ENCODE results near the gene LRP2BP. TPM values are rescaled to one million over a fixed set of nuclear protein-coding genes. Genes with fewer than 3 reads are reported as not detected.
"Not testable (repeated sequence)": the region's sequence is repeated elsewhere in the genome, so short reads cannot be mapped to it uniquely, and the experiment has no call there.

LRP2BP gene
- total RNA-seq, 1 donor from 2014 or later, result 0.27 TPM

DNA sequence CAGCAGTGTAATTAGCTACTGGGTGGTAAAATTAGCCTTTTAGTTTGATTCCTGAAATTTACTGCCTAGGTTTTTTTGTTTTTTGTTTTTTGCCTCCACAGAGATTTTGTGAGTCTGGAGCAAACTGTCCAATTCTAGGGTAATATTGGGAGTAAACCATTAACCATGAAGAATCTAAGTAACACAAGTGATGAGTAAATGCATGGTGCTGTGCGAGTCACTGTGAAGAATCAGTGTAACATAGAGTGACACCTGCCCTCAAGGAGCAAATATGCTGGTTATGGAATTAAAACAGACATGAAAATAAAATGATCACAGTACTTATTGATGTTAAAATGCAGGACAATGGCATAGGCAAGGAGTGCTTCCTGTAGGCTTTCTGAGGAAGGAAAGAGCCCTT is 60.1 kb downstream of the LRP2BP start:
- DNase-seq (ENCODE audit: low read depth) (no peak), FAIRE-seq (no peak)
- TF ChIP-seq, protein P1, sequence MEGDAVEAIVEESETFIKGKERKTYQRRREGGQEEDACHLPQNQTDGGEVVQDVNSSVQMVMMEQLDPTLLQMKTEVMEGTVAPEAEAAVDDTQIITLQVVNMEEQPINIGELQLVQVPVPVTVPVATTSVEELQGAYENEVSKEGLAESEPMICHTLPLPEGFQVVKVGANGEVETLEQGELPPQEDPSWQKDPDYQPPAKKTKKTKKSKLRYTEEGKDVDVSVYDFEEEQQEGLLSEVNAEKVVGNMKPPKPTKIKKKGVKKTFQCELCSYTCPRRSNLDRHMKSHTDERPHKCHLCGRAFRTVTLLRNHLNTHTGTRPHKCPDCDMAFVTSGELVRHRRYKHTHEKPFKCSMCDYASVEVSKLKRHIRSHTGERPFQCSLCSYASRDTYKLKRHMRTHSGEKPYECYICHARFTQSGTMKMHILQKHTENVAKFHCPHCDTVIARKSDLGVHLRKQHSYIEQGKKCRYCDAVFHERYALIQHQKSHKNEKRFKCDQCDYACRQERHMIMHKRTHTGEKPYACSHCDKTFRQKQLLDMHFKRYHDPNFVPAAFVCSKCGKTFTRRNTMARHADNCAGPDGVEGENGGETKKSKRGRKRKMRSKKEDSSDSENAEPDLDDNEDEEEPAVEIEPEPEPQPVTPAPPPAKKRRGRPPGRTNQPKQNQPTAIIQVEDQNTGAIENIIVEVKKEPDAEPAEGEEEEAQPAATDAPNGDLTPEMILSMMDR (IDR thresholded peaks at IDR 0.05; ENCODE audit: insufficient read depth, low read depth, low read length), result no peak
- no peak for TF ChIP-seq EZH2 (IDR thresholded peaks at IDR 0.05; ENCODE audit: insufficient read depth, low read length)
- H3K9ac ChIP-seq (ENCODE audit: low read length), result no peak overlapping the region
- H4K20me1 ChIP-seq (ENCODE audit: insufficient read depth, low read length), result no peaks in the 10 kb centered on the region
- H3K27ac ChIP-seq (ENCODE audit: low read depth, low read length), result no peak overlapping the region
- Mint-ChIP-seq H3K9me3 (ENCODE audit: unreplicated experiment) (peaks cover 5% of the 10 kb centered on the region), H3K27ac (ENCODE audit: unreplicated experiment) (no peak overlapping the region), H3K27me3 (ENCODE audit: low read depth, unreplicated experiment) (no peaks in the 10 kb centered on the region), H3K4me1 (ENCODE audit: low read depth, unreplicated experiment) (peaks cover 5% of the 10 kb centered on the region), H3K4me3 (ENCODE audit: unreplicated experiment) (no peak overlapping the region), H3K36me3 (ENCODE audit: low read depth, unreplicated experiment) (peaks cover 19% of the 10 kb centered on the region)
- H3K36me3 ChIP-seq (ENCODE audit: insufficient read depth, low read length), result peaks cover 6% of the 10 kb centered on the region
- no peak overlapping the region for H3K4me2 ChIP-seq (ENCODE audit: low read length)
- H3K79me2 ChIP-seq (ENCODE audit: insufficient read depth, low read length), result no peaks in the 10 kb centered on the region
- no peaks in the 10 kb centered on the region for H3K27me3 ChIP-seq (ENCODE audit: insufficient read depth, low read length)
- no peaks in the 10 kb centered on the region for H3K9me3 ChIP-seq (ENCODE audit: insufficient read depth, low read depth, low read length)
- no peaks in the 10 kb centered on the region for H3K4me1 ChIP-seq (ENCODE audit: insufficient read depth, low read length)
- no peak overlapping the region for H2AFZ ChIP-seq (ENCODE audit: low read depth, low read length)
- no peak overlapping the region for H3K4me3 ChIP-seq (ENCODE audit: insufficient read depth, low read depth, low read length)

DNA sequence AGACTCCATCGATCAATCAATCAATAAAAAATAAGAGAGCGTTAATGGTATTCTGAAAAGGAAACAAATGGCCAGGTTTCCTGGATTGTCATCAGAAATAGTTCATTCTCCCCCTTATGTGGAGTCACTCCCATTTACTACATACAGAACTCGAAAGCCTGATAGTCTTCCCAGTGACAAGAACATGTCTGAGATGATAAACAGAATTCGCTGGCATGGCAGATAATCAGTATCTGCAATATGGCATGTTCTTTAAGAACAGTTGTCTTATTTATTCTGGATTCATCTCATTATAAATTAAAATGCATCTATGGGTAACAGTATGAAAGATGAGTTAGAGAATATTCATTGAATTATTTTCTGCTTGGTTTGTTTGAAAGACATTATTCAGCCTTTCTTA is 61.4 kb downstream of the LRP2BP start:
- Mint-ChIP-seq H3K4me3 (ENCODE audit: unreplicated experiment) (no peak overlapping the region), H3K36me3 (ENCODE audit: low read depth, unreplicated experiment) (peaks cover 23% of the 10 kb centered on the region), H3K9me3 (ENCODE audit: unreplicated experiment) (peaks cover 5% of the 10 kb centered on the region), H3K4me1 (ENCODE audit: low read depth, unreplicated experiment) (peaks cover 14% of the 10 kb centered on the region), H3K27me3 (ENCODE audit: low read depth, unreplicated experiment) (no peaks in the 10 kb centered on the region), H3K27ac (ENCODE audit: unreplicated experiment) (no peak overlapping the region)
- no peak overlapping the region for H3K9ac ChIP-seq (ENCODE audit: low read length)
- H3K27ac ChIP-seq (ENCODE audit: low read depth, low read length), result no peak overlapping the region
- FAIRE-seq (no peak), DNase-seq (ENCODE audit: low read depth) (no peak)
- TF ChIP-seq, protein P1 (IDR thresholded peaks at IDR 0.05; ENCODE audit: insufficient read depth, low read depth, low read length), result no peak
- TF ChIP-seq EZH2 (IDR thresholded peaks at IDR 0.05; ENCODE audit: insufficient read depth, low read length), result no peak
- H3K27me3 ChIP-seq (ENCODE audit: insufficient read depth, low read length), result no peaks in the 10 kb centered on the region
- H3K9me3 ChIP-seq (ENCODE audit: insufficient read depth, low read depth, low read length), result peaks cover 5% of the 10 kb centered on the region
- H4K20me1 ChIP-seq (ENCODE audit: insufficient read depth, low read length), result no peaks in the 10 kb centered on the region
- H3K4me1 ChIP-seq (ENCODE audit: insufficient read depth, low read length), result no peaks in the 10 kb centered on the region
- no peak overlapping the region for H2AFZ ChIP-seq (ENCODE audit: low read depth, low read length)
- no peak overlapping the region for H3K4me2 ChIP-seq (ENCODE audit: low read length)
- H3K36me3 ChIP-seq (ENCODE audit: insufficient read depth, low read length), result peaks cover 3% of the 10 kb centered on the region
- H3K79me2 ChIP-seq (ENCODE audit: insufficient read depth, low read length), result no peaks in the 10 kb centered on the region
- no peak overlapping the region for H3K4me3 ChIP-seq (ENCODE audit: insufficient read depth, low read depth, low read length)

DNA sequence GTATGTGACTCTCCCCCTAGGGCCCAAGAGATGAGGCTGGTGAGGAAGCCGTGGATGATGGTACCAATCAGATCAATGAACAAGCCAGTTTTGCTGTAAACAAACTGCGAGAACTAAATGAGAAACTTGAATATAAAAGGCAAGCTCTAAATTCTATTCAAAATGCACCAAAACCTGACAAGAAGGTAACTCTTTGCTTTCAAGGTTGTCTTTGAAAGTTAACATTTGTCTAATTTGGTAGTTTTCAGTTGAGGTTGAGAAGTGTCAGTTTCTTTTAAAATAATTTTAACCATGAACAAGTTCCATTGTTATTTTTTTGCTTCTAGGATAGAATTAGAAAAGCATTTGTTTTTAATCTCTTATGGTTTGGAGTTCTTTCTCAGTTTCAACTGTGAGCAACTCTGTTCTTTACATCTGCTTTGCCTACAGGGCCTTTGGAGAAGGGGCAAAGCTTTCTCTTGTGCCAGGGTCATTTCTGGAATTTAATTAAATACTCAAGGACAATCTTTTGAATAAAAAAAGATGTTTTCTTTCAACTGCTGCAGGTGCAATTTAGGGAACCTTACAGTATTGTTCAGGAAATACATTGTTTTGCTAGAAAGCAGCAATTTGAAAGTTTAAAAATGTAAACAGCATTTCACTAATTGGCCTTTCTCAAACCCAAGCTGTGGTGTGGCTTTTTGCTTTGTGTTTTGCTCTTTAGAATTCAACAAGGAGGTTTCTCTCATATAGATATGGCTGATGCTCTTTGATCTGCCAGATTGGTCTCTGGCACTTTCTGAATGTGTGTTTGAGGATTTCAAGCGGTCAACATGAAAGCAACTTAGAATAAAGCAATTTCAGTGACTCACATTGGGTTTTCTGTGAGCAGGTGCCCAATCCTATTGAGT is 62.9 kb downstream of the LRP2BP start:
- Histone ChIP-seq H3K4me1 (ENCODE audit: insufficient read depth, low read length) (no peaks in the 10 kb centered on the region), H3K4me2 (ENCODE audit: low read length) (no peak overlapping the region), H3K9me3 (ENCODE audit: insufficient read depth, low read depth, low read length) (peaks cover 7% of the 10 kb centered on the region), H3K36me3 (ENCODE audit: insufficient read depth, low read length) (no peaks in the 10 kb centered on the region), H4K20me1 (ENCODE audit: insufficient read depth, low read length) (no peaks in the 10 kb centered on the region), H3K27me3 (ENCODE audit: insufficient read depth, low read length) (no peaks in the 10 kb centered on the region), H3K79me2 (ENCODE audit: insufficient read depth, low read length) (no peaks in the 10 kb centered on the region), H3K27ac (ENCODE audit: low read depth, low read length) (no peak overlapping the region), H3K4me3 (ENCODE audit: insufficient read depth, low read depth, low read length) (no peak overlapping the region), H3K9ac (ENCODE audit: low read length) (no peak overlapping the region), H2AFZ (ENCODE audit: low read depth, low read length) (no peak overlapping the region)
- Mint-ChIP-seq H3K9me3 (ENCODE audit: unreplicated experiment) (peaks cover 10% of the 10 kb centered on the region), H3K27ac (ENCODE audit: unreplicated experiment) (no peak overlapping the region), H3K4me1 (ENCODE audit: low read depth, unreplicated experiment) (peaks cover 22% of the 10 kb centered on the region), H3K4me3 (ENCODE audit: unreplicated experiment) (no peak overlapping the region), H3K36me3 (ENCODE audit: low read depth, unreplicated experiment) (peaks cover 21% of the 10 kb centered on the region), H3K27me3 (ENCODE audit: low read depth, unreplicated experiment) (no peaks in the 10 kb centered on the region)
- FAIRE-seq (no peak), DNase-seq (ENCODE audit: low read depth) (no peak)
- no peak for TF ChIP-seq EZH2 (IDR thresholded peaks at IDR 0.05; ENCODE audit: insufficient read depth, low read length)
- TF ChIP-seq, protein P1 (IDR thresholded peaks at IDR 0.05; ENCODE audit: insufficient read depth, low read depth, low read length), result no peak

DNA sequence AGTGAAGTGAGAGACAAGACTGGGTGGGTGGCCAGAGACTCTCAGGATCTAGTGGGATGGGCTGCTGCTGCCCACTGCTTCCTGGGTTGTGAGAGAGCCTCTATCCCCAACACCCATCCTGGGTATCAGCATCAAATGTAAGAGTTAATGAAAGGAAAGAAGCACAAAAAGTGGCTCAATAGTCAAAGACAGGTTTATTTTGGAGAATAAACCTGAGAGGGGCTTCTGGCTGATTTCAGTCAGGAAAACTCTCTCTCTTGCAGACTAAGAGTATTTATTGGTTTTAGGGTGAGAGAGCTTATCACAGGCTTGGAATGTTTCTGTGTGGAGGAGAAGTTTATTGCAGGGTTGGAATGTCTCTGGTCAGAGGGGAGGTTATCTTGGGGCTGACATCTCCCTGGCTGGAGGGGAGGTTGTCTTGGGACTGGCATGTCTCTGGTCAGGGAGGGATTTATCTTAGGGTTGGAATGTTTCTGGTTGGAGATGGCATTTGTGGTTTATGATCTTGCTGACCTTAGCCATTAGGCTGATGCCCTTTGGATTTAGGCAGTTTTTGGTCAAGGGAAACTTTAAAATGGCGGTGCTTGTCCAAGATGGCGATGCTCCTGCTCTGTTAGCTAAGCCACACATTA is 65.7 kb downstream of the LRP2BP start:
- not testable (repeated sequence) for H3K9ac ChIP-seq (ENCODE audit: low read length); H3K27me3 Mint-ChIP-seq (ENCODE audit: low read depth, unreplicated experiment); H3K36me3 ChIP-seq (ENCODE audit: insufficient read depth, low read length); H3K4me3 ChIP-seq (ENCODE audit: insufficient read depth, low read depth, low read length); H3K27ac ChIP-seq (ENCODE audit: low read depth, low read length); H3K79me2 ChIP-seq (ENCODE audit: insufficient read depth, low read length); FAIRE-seq; DNase-seq (ENCODE audit: low read depth); H3K4me1 ChIP-seq (ENCODE audit: insufficient read depth, low read length); H3K27me3 ChIP-seq (ENCODE audit: insufficient read depth, low read length); H2AFZ ChIP-seq (ENCODE audit: low read depth, low read length); H3K9me3 Mint-ChIP-seq (ENCODE audit: unreplicated experiment); H3K4me2 ChIP-seq (ENCODE audit: low read length); H4K20me1 ChIP-seq (ENCODE audit: insufficient read depth, low read length); H3K9me3 ChIP-seq (ENCODE audit: insufficient read depth, low read depth, low read length)
- Mint-ChIP-seq H3K27ac (ENCODE audit: unreplicated experiment) (peak overlapping the region; percentile 81), H3K4me1 (ENCODE audit: low read depth, unreplicated experiment) (peaks cover 24% of the 10 kb centered on the region), H3K36me3 (ENCODE audit: low read depth, unreplicated experiment) (peaks cover 17% of the 10 kb centered on the region), H3K4me3 (ENCODE audit: unreplicated experiment) (peak overlapping the region; percentile 29)
